ENCODE measurements around the gene JDP2.

JDP2 gene

DNA sequence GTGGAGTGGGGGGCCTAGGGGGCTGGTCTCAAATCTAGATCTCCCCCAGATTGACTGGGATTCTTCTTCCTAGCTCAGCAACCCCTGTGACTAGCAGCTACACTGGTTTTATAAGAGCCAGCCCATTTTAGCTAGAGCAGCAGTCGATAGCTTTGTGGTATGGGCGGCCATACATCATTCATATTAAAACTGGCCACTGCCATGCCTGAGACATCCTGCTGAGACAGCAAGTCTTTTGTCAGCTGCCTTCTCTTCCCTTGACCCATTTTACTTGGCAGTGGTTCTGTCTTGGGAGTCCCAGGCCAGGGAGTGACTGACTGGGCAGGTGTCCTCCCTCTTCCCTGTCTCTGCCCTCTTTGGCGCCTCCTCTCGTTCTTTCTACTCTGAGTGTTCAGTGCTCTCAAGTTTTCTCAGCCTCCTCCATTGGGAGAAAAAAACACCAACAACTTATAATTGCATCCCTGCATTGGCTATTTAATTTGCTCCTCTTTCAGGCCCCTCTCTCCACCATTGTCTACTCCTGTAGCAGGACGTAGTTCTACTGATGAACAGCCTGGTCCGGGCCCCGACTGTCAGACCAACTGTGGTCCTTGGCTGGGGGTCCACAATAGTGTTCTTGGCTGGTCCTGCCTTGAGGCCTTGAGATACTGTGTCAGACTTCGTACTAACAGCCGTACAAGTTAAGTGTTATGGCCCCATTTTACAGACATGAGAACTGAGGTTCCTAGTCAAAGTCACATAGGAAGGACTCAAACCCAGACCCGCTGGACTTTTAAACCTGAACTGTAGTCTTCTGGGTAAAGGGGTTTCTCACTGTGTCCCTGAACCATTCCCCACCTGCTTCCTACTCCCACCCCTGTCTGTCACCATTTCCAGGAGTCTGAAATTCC lies 18.3 kb upstream of the JDP2 start:
- Histone ChIP-seq H3K27ac (ENCODE audit: insufficient read depth, low read depth, low read length, poor library complexity, severe bottlenecking) (no peak overlapping the region), H3K4me3 (ENCODE audit: insufficient read depth, low read depth, low read length) (no peak overlapping the region), H3K36me3 (ENCODE audit: control insufficient read depth, insufficient read depth, low read length) (no peaks in the 10 kb centered on the region), H3K9me3 (ENCODE audit: control insufficient read depth, low read length) (no peaks in the 10 kb centered on the region), H3K4me1 (ENCODE audit: control insufficient read depth, insufficient read depth, low read length) (peaks cover 3% of the 10 kb centered on the region), H3K27me3 (ENCODE audit: control insufficient read depth, insufficient read depth, low read length, poor library complexity, severe bottlenecking) (no peaks in the 10 kb centered on the region)
- 90 to 92% methylated on average over 10 of the region's 10 CpGs for WGBS, 2 experiments

DNA sequence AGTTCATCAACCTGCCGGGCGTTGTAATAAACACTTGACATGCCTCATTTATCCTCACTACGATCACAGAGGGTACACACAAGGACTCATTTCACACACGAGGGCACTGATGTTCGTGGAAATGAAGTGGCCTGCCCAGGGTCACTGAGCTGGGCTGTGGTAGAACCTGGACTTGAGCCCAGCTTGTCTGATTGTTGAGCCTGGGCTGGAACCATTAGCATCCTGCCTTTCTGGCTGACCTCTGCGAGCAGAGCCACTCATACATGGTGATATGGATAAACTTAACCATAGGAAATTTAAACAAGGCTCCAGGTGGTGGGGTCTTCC lies 16.6 kb upstream of the JDP2 start:
- no peak overlapping the region for H3K27ac ChIP-seq (ENCODE audit: insufficient read depth, low read depth, low read length, poor library complexity, severe bottlenecking)
- WGBS, 2 experiments, result 93 to 94% methylated on average over 6 of the region's 6 CpGs
- no peaks in the 10 kb centered on the region for H3K9me3 ChIP-seq (ENCODE audit: control insufficient read depth, low read length)
- H3K36me3 ChIP-seq (ENCODE audit: control insufficient read depth, insufficient read depth, low read length), result no peaks in the 10 kb centered on the region
- no peak overlapping the region for H3K4me3 ChIP-seq (ENCODE audit: insufficient read depth, low read depth, low read length)
- H3K27me3 ChIP-seq (ENCODE audit: control insufficient read depth, insufficient read depth, low read length, poor library complexity, severe bottlenecking), result no peaks in the 10 kb centered on the region
- peaks cover 3% of the 10 kb centered on the region for H3K4me1 ChIP-seq (ENCODE audit: control insufficient read depth, insufficient read depth, low read length)

DNA sequence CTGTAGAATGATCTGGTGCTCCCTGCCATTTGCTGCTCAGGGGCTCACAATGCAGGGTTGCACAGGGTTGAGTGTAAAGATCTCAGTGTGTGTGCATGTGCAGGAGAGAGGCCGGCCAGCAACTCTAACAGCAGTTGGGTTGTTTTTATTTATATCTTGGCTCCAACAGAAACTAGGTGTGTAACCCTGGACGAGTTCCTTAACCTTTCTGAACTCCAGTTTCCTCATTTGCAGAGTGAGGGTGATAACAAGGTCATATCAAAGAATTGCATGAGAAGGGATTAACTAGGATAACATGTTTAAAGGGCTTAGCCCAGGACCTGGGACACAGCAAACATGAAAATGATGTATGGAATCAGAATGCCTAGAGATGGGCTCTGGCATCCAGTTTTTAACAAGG lies 14.8 kb upstream of the JDP2 start:
- no peak overlapping the region for H3K4me3 ChIP-seq (ENCODE audit: insufficient read depth, low read depth, low read length)
- 90 to 92% methylated on average over 2 of the region's 2 CpGs for WGBS, 2 experiments
- no peak overlapping the region for H3K27ac ChIP-seq (ENCODE audit: insufficient read depth, low read depth, low read length, poor library complexity, severe bottlenecking)
- no peaks in the 10 kb centered on the region for H3K36me3 ChIP-seq (ENCODE audit: control insufficient read depth, insufficient read depth, low read length)
- no peaks in the 10 kb centered on the region for H3K9me3 ChIP-seq (ENCODE audit: control insufficient read depth, low read length)
- H3K27me3 ChIP-seq (ENCODE audit: control insufficient read depth, insufficient read depth, low read length, poor library complexity, severe bottlenecking), result no peaks in the 10 kb centered on the region
- peaks cover 3% of the 10 kb centered on the region for H3K4me1 ChIP-seq (ENCODE audit: control insufficient read depth, insufficient read depth, low read length)

DNA sequence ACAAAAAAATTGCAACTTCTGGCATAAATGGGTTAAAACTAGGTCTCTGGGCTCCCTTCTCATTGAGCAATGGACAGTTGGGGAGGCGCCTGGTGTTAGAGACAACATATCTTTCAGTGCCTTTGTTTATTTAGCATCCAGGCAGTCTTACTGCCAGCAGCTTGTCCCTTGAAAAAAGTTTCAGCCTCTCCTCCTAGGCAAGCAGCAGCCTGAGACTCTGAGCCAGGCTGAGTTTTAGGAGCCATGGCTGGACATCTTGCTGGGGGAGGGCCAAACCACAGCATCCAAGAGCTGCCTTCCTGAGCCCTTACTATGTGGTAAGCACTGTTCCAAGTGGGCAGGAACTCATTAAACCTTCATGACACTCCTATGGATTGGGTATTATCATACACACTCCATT lies 10.1 kb upstream of the JDP2 start:
- Histone ChIP-seq H3K36me3 (ENCODE audit: control insufficient read depth, insufficient read depth, low read length) (no peaks in the 10 kb centered on the region), H3K27me3 (ENCODE audit: control insufficient read depth, insufficient read depth, low read length, poor library complexity, severe bottlenecking) (no peaks in the 10 kb centered on the region), H3K27ac (ENCODE audit: insufficient read depth, low read depth, low read length, poor library complexity, severe bottlenecking) (no peak overlapping the region), H3K4me1 (ENCODE audit: control insufficient read depth, insufficient read depth, low read length) (peaks cover 10% of the 10 kb centered on the region), H3K9me3 (ENCODE audit: control insufficient read depth, low read length) (no peaks in the 10 kb centered on the region), H3K4me3 (ENCODE audit: insufficient read depth, low read depth, low read length) (no peak overlapping the region)
- 84 to 98% methylated on average over 1 of the region's 1 CpG for WGBS, 2 experiments

DNA sequence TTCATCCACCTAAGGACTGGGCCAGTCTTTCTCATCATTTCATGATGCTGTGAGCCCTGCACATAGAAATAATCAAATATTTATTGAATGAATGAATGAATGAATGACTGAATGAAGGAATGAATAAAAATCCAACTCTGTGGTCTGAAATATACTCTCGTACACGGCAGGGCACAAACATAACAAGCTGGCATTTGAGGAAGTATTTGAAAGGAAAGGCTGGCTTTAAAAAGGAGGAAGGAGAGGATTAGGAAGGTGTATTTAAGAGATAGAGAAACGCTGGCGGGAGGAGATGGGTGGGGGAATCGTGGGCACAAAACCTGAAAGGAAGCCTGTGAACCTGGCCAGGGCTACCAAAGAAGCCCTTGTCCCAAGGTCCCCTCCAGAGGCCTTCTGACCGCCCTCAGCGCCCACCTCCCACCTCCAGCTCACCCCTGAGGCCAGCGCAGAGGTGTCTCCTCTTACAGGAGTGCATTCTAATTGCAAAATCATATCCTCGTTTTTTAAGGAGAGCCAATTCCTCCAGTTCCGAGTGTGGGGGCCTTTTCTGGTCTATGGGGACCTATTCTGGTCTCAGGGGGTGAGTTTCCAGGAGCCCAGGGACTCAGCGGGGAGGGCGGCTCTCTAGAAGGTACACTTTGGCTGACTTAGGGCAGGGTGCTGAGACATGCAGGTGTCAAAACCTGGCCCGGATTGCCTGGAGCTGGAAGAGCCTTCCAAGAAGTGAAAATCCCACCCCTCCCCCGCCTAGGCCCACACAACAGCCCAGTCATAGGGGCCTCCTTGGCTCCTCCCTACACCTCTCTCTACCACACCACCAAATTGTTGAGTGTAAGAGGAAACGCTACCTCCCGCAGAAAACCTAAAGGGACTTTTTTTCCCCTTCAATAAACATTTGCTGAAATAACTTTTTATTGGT lies 8.7 kb upstream of the JDP2 start:
- no peaks in the 10 kb centered on the region for H3K36me3 ChIP-seq (ENCODE audit: control insufficient read depth, insufficient read depth, low read length)
- H3K27ac ChIP-seq (ENCODE audit: insufficient read depth, low read depth, low read length, poor library complexity, severe bottlenecking), result no peak overlapping the region
- H3K27me3 ChIP-seq (ENCODE audit: control insufficient read depth, insufficient read depth, low read length, poor library complexity, severe bottlenecking), result no peaks in the 10 kb centered on the region
- H3K4me3 ChIP-seq (ENCODE audit: insufficient read depth, low read depth, low read length), result peak overlapping the region; percentile 16
- no peaks in the 10 kb centered on the region for H3K9me3 ChIP-seq (ENCODE audit: control insufficient read depth, low read length)
- H3K4me1 ChIP-seq (ENCODE audit: control insufficient read depth, insufficient read depth, low read length), result peaks cover 10% of the 10 kb centered on the region
- 13 to 15% methylated on average over 14 to 16 of the region's 16 CpGs for whole genome bisulfite sequencing, 2 experiments

GRCh38 chr14:75422169-75422568 lies 5.7 kb upstream of the JDP2 start:
- 91 to 92% methylated on average over 8 of the region's 8 CpGs for WGBS, 2 experiments
- no peaks in the 10 kb centered on the region for H3K9me3 ChIP-seq (ENCODE audit: control insufficient read depth, low read length)
- peaks cover 15% of the 10 kb centered on the region for H3K27me3 ChIP-seq (ENCODE audit: control insufficient read depth, insufficient read depth, low read length, poor library complexity, severe bottlenecking)
- H3K4me1 ChIP-seq (ENCODE audit: control insufficient read depth, insufficient read depth, low read length), result peaks cover 23% of the 10 kb centered on the region
- H3K27ac ChIP-seq (ENCODE audit: insufficient read depth, low read depth, low read length, poor library complexity, severe bottlenecking), result no peak overlapping the region
- H3K4me3 ChIP-seq (ENCODE audit: insufficient read depth, low read depth, low read length), result no peak overlapping the region
- no peaks in the 10 kb centered on the region for H3K36me3 ChIP-seq (ENCODE audit: control insufficient read depth, insufficient read depth, low read length)

DNA sequence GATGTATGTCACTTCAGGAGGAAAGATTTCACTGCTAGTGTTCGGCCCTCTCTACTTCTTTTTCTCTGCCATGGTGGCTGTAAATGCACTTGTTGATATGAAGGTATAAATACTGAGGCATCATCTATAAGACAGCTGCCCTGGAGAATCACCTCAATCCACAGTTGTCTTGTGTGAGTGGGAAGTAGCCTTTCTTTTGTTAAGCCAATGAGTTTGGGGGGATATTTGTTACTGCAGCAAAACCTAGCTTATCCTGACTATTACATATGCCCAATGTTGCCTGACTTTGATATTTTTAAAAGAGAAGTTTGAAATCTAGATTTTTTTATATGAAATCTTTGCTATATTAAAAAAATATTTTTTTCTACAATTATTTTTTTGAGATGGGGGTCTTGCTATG lies 3.3 kb upstream of the JDP2 start:
- Histone ChIP-seq H3K27ac (ENCODE audit: insufficient read depth, low read depth, low read length, poor library complexity, severe bottlenecking) (no peak overlapping the region), H3K4me1 (ENCODE audit: control insufficient read depth, insufficient read depth, low read length) (peaks cover 26% of the 10 kb centered on the region), H3K9me3 (ENCODE audit: control insufficient read depth, low read length) (no peaks in the 10 kb centered on the region), H3K27me3 (ENCODE audit: control insufficient read depth, insufficient read depth, low read length, poor library complexity, severe bottlenecking) (peaks cover 34% of the 10 kb centered on the region), H3K4me3 (ENCODE audit: insufficient read depth, low read depth, low read length) (no peak overlapping the region), H3K36me3 (ENCODE audit: control insufficient read depth, insufficient read depth, low read length) (no peaks in the 10 kb centered on the region)
- WGBS, 2 experiments, result 100% methylated on average over 1 of the region's 1 CpG

DNA sequence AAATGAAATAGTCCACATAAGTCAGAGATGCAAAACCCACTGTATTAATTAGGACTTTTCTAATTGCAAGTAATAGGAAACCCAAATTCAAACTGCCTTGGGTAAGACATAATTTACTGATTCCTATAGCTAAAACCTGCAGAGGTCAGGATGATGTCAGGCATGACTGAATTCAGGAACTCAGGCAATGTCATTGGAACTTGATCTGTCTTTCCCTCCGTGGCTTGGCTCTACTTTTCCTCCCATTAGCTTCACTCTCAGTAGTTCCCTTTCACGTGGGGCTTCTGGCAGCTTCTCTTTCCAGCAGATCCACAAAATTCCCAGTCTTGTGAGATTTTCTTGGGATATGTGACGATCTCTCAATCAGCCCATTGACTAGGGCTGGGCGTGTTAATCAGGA lies 2.4 kb upstream of the JDP2 start:
- peaks cover 39% of the 10 kb centered on the region for H3K27me3 ChIP-seq (ENCODE audit: control insufficient read depth, insufficient read depth, low read length, poor library complexity, severe bottlenecking)
- H3K9me3 ChIP-seq (ENCODE audit: control insufficient read depth, low read length), result no peaks in the 10 kb centered on the region
- WGBS, 2 experiments, result 57 to 73% methylated on average over 4 of the region's 4 CpGs
- no peak overlapping the region for H3K27ac ChIP-seq (ENCODE audit: insufficient read depth, low read depth, low read length, poor library complexity, severe bottlenecking)
- H3K4me1 ChIP-seq (ENCODE audit: control insufficient read depth, insufficient read depth, low read length), result peaks cover 23% of the 10 kb centered on the region
- no peak overlapping the region for H3K4me3 ChIP-seq (ENCODE audit: insufficient read depth, low read depth, low read length)
- no peaks in the 10 kb centered on the region for H3K36me3 ChIP-seq (ENCODE audit: control insufficient read depth, insufficient read depth, low read length)

DNA sequence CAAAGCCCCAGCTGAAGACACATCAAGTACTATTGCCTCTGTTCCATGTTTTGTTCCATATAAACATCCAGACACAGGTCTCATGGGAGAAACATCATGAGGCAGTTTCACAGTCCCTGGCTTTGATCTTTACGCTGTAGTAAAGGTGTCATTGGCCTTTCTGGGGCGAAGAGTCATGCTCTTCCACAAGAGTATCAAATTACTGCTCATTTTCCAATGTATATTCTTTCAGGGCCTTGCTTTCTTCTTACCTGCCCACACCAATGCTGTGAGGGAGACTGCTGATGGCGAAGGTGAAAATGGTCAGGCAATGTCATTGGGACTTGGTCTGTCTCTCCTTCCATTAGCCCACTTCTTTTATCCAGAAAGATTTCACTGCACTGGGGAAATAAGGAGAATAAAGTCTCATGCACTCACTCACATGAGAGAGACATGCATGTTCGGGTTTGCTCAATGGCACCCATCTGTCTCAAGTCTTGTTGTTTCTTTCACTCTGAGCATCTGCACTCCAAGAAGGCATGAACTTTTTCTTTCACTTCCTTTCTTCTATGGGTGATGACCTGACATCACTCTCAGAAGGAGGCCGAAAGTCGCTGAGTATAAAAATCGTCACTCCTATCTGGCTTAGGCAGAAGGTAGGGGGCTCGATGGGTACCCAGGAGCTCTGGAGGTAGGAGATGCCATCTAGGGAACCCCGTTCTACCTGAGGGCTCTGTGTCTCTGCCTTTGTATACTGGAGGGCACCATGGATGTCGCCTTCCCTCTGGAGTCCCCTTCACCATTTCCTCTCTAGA lies 1.3 kb upstream of the JDP2 start:
- WGBS, 2 experiments, result 90 to 92% methylated on average over 10 of the region's 10 CpGs
- Histone ChIP-seq H3K36me3 (ENCODE audit: control insufficient read depth, insufficient read depth, low read length) (no peaks in the 10 kb centered on the region), H3K27me3 (ENCODE audit: control insufficient read depth, insufficient read depth, low read length, poor library complexity, severe bottlenecking) (peaks cover 39% of the 10 kb centered on the region), H3K4me3 (ENCODE audit: insufficient read depth, low read depth, low read length) (peak overlapping the region; percentile 67), H3K4me1 (ENCODE audit: control insufficient read depth, insufficient read depth, low read length) (peaks cover 23% of the 10 kb centered on the region), H3K9me3 (ENCODE audit: control insufficient read depth, low read length) (no peaks in the 10 kb centered on the region), H3K27ac (ENCODE audit: insufficient read depth, low read depth, low read length, poor library complexity, severe bottlenecking) (no peak overlapping the region)

DNA sequence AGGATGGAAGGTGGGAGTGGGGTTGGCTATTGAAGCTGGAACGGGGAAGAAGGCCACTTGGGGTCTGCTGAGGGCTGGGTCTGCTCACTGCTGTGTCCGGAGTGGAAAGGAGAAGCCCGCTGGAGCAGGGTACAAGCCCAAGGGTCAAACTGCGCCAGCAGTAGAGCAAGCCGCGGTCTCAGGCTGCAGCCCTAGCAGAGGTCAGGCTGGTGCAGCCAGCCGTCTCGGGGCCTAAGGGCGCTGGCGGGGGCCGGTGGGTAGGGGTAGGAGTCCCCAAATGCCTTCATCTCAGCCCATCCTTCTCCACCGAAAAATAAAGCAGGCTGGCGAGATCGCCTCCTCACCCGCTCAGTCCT lies 718 bp upstream of the JDP2 start:
- H3K4me3 ChIP-seq (ENCODE audit: insufficient read depth, low read depth, low read length), result peak overlapping the region; percentile 67
- peaks cover 39% of the 10 kb centered on the region for H3K27me3 ChIP-seq (ENCODE audit: control insufficient read depth, insufficient read depth, low read length, poor library complexity, severe bottlenecking)
- 23 to 32% methylated on average over 15 of the region's 15 CpGs for WGBS, 2 experiments
- H3K36me3 ChIP-seq (ENCODE audit: control insufficient read depth, insufficient read depth, low read length), result no peaks in the 10 kb centered on the region
- no peak overlapping the region for H3K27ac ChIP-seq (ENCODE audit: insufficient read depth, low read depth, low read length, poor library complexity, severe bottlenecking)
- H3K9me3 ChIP-seq (ENCODE audit: control insufficient read depth, low read length), result no peaks in the 10 kb centered on the region
- H3K4me1 ChIP-seq (ENCODE audit: control insufficient read depth, insufficient read depth, low read length), result peaks cover 23% of the 10 kb centered on the region
